GM18511 (cell line): ENCODE results near the gene CT45A6.
"Not testable (repeated sequence)": the region's sequence is repeated elsewhere in the genome, so short reads cannot be mapped to it uniquely, and the experiment has no call there.

Source experiments
- ATAC-seq: cut with Tn5 transposase; IDR thresholded peaks from one replicate; pipeline ENCODE4 v1.9.1; 2021; ENCODE audit warnings: mild to moderate bottlenecking, moderate library complexity; ENCODE audit not compliant: unreplicated experiment

CT45A6 gene

DNA sequence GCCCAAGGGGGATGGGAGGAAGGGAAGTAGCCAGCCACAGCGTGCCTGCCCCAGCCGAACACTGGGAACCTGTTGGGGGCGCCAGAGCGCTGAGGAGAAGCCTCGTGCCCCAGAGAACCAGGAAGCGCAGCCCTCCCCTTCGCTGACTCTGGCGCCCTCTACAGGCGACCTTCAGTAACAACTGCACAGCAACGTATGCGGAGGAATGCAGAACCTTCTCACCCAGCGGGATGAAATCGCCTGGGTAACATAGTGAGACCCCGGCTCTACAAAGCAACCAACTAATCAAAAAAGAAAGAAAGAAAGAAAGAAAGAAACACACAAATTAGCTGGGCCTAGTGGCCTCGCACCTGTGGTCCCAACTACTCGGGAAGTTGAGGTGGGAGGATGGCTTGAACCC is at the start of gene CT45A6:
TSS of gene CT45A6 (minus strand) at position 101 of the 400 bp plus-strand sequence. CDS start 3,794 bp downstream, outside the sequence.
- not testable (repeated sequence) for ATAC-seq

DNA sequence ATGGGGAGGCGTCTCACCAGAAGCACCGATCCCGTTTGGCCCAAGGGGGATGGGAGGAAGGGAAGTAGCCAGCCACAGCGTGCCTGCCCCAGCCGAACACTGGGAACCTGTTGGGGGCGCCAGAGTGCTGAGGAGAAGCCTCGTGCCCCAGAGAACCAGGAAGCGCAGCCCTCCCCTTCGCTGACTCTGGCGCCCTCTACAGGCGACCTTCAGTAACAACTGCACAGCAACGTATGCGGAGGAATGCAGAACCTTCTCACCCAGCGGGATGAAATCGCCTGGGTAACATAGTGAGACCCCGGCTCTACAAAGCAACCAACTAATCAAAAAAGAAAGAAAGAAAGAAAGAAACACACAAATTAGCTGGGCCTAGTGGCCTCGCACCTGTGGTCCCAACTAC is 34.6 kb upstream of the CT45A6 start, which contains the start of gene CT45A7:
TSS of gene CT45A7 (minus strand) at position 101 of the 400 bp plus-strand sequence. CDS start 3,747 bp downstream, outside the sequence.
- not testable (repeated sequence) for ATAC-seq

DNA sequence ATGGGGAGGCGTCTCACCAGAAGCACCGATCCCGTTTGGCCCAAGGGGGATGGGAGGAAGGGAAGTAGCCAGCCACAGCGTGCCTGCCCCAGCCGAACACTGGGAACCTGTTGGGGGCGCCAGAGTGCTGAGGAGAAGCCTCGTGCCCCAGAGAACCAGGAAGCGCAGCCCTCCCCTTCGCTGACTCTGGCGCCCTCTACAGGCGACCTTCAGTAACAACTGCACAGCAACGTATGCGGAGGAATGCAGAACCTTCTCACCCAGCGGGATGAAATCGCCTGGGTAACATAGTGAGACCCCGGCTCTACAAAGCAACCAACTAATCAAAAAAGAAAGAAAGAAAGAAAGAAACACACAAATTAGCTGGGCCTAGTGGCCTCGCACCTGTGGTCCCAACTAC is 17.3 kb upstream of the CT45A6 start, which contains the start of gene CT45A2:
TSS of gene CT45A2 (minus strand) at position 101 of the 400 bp plus-strand sequence. CDS start 3,747 bp downstream, outside the sequence.
- ATAC-seq, result not testable (repeated sequence)

GRCh38 chrX:135785403-135785802 is 17.2 kb downstream of the CT45A6 start, which contains the start of gene CT45A5:
TSS of gene CT45A5 (minus strand) at chrX:135785503. CDS start at chrX:135781729, 3,774 bp downstream.
- not testable (repeated sequence) for ATAC-seq

DNA sequence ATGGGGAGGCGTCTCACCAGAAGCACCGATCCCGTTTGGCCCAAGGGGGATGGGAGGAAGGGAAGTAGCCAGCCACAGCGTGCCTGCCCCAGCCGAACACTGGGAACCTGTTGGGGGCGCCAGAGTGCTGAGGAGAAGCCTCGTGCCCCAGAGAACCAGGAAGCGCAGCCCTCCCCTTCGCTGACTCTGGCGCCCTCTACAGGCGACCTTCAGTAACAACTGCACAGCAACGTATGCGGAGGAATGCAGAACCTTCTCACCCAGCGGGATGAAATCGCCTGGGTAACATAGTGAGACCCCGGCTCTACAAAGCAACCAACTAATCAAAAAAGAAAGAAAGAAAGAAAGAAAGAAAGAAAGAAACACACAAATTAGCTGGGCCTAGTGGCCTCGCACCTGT is 34.5 kb downstream of the CT45A6 start, which contains the start of gene CT45A3:
TSS of gene CT45A3 (minus strand) at position 101 of the 400 bp plus-strand sequence. CDS start 3,747 bp downstream, outside the sequence.
- not testable (repeated sequence) for ATAC-seq

- not testable (repeated sequence) for ATAC-seq
These were observed 57.8 kb downstream of the CT45A6 start for GRCh38 chrX:135744739-135745138.
